H1 (cell line): Measurements from ENCODE around the gene PALD1. TPM values are rescaled to one million over a fixed set of nuclear protein-coding genes. Genes with fewer than 3 reads are reported as not detected.

Experiments used
- CTCF ChIA-PET: fragments of 300-600 bp; sonication (Branson Sonifier 250); formaldehyde crosslinking; loops from one replicate; lab custom pipeline; 2021; ENCODE audit not compliant: partially characterized antibody; lab: Charles Lee
- POLR2A ChIA-PET: fragments of 300-600 bp; sonication (Branson Sonifier 250); formaldehyde crosslinking; loops from one replicate; lab custom pipeline; 2021; ENCODE audit warnings: inconsistent platforms; ENCODE audit not compliant: partially characterized antibody; lab: Charles Lee
- DNase-seq, 2 experiments: peaks; one replicate each; pipeline versions ENCODE4 v3.0.0 to v3.0.0-alpha.2; 2010 to 2022; ENCODE audit warnings: low spot score in 2 of 2, low read depth in 1 of 2, mixed read lengths in 1 of 2
- FAIRE-seq: peaks from 2 replicates; lab custom pipeline; 2011; peaks lifted over from hg19 to GRCh38; lab: Jason Lieb, UNC
- H2AFZ ChIP-seq: 2 replicates; pipeline ENCODE4 v1.8.1; 2012; ENCODE audit warnings: low read length, inconsistent platforms
- H2AK5ac ChIP-seq: 2 replicates; pipeline ENCODE4 v1.6.1; 2013; ENCODE audit warnings: low read depth, low read length
- H2BK120ac ChIP-seq: replicated peaks from 2 replicates; pipeline ENCODE3; 2013; ENCODE audit warnings: low read depth, low read length, inconsistent platforms
- H2BK12ac ChIP-seq: 2 replicates; pipeline ENCODE4 v1.6.1; 2013; ENCODE audit warnings: low read depth, low read length
- H2BK15ac ChIP-seq: 2 replicates; pipeline ENCODE4 v1.6.1; 2013; ENCODE audit warnings: low read length
- H2BK20ac ChIP-seq: 2 replicates; pipeline ENCODE4 v1.6.1; 2013; ENCODE audit warnings: low read length
- H2BK5ac ChIP-seq: 2 replicates; pipeline ENCODE4 v1.6.1; 2013; ENCODE audit warnings: low read depth, low read length
- H3K14ac ChIP-seq: 2 replicates; pipeline ENCODE4 v1.6.1; 2013; ENCODE audit warnings: inconsistent platforms; ENCODE audit not compliant: insufficient read length
- H3K18ac ChIP-seq: 2 replicates; pipeline ENCODE4 v1.6.1; 2013; ENCODE audit warnings: low read length; ENCODE audit errors: extremely low read depth
- H3K23ac ChIP-seq: 2 replicates; pipeline ENCODE4 v1.6.1; 2013; ENCODE audit warnings: inconsistent platforms; ENCODE audit not compliant: insufficient read length
- H3K23me2 ChIP-seq: 2 replicates; pipeline ENCODE4 v1.6.1; 2013; ENCODE audit warnings: low read depth, low read length
- H3K27ac ChIP-seq: 2 replicates; pipeline ENCODE4 v1.6.1; 2011; ENCODE audit warnings: low read depth, low read length, inconsistent platforms
- H3K27me3 ChIP-seq, 4 experiments: replicated peaks in 1 of 4; 1 replicate in 1 of 4; 2 replicates in 3 of 4; pipeline versions ENCODE4 v1.6.1 to v1.8.1; 2011 to 2013; ENCODE audit warnings: low read length in 3 of 4, mild to moderate bottlenecking in 3 of 4, inconsistent platforms in 2 of 4, mixed read lengths in 2 of 4, moderate library complexity in 1 of 4; ENCODE audit not compliant: control insufficient read depth in 3 of 4, insufficient read depth in 3 of 4; ENCODE audit errors: extremely low read depth in 1 of 4
- H3K36me3 ChIP-seq, 4 experiments: 2 replicates each; pipeline versions ENCODE4 v1.6.1 to v1.8.1; 2011 to 2013; ENCODE audit warnings: mild to moderate bottlenecking in 4 of 4, low read length in 3 of 4, moderate library complexity in 2 of 4, control low read depth in 1 of 4, inconsistent platforms in 1 of 4; ENCODE audit not compliant: insufficient read depth in 4 of 4, control insufficient read depth in 2 of 4
- H3K4ac ChIP-seq: replicated peaks from 2 replicates; pipeline ENCODE3; 2013; ENCODE audit warnings: low read length, low read depth, mixed read lengths, inconsistent platforms; ENCODE audit not compliant: insufficient read length
- H3K4me1 ChIP-seq, 4 experiments: replicated peaks in 1 of 4; 1 replicate in 1 of 4; 2 replicates in 3 of 4; pipeline versions ENCODE4 v1.6.1 to v1.8.1; 2011 to 2013; ENCODE audit warnings: low read length in 3 of 4, inconsistent platforms in 2 of 4, mixed read lengths in 1 of 4; ENCODE audit not compliant: insufficient read depth in 4 of 4, control insufficient read depth in 3 of 4
- H3K4me2 ChIP-seq, 2 experiments: 2 replicates each; pipeline versions ENCODE4 v1.6.1 to v1.8.1; 2011 to 2013; ENCODE audit warnings: low read depth in 2 of 2, low read length in 2 of 2, control low read depth in 1 of 2, inconsistent platforms in 1 of 2, mild to moderate bottlenecking in 1 of 2; ENCODE audit not compliant: insufficient read depth in 1 of 2
- H3K4me3 ChIP-seq, 4 experiments: fragments of 200-600, 300-600 bp in 1 of 4; sonication (generic), shearing (Covaris generic), sonication (Bioruptor Twin) in 1 of 4; 2 replicates each; pipeline versions ENCODE4 v1.5.1 to v1.8.1; 2011 to 2016; ENCODE audit warnings: low read length in 4 of 4, low read depth in 3 of 4, control low read depth in 2 of 4, inconsistent platforms in 2 of 4, mild to moderate bottlenecking in 2 of 4, mixed read lengths in 1 of 4, moderate library complexity in 1 of 4; ENCODE audit not compliant: insufficient read depth in 2 of 4; ENCODE audit errors: extremely low read depth in 1 of 4
- H3K56ac ChIP-seq: replicated peaks from 2 replicates; pipeline ENCODE3; 2013; ENCODE audit warnings: low read depth, mild to moderate bottlenecking, mixed read lengths, low read length, inconsistent platforms; ENCODE audit not compliant: insufficient read length
- H3K79me1 ChIP-seq: 2 replicates; pipeline ENCODE4 v1.6.1; 2013; ENCODE audit warnings: low read depth, low read length, control low read depth
- H3K79me2 ChIP-seq, 2 experiments: 2 replicates each; pipeline versions ENCODE4 v1.6.1 to v1.8.1; 2012 to 2013; ENCODE audit warnings: low read length in 2 of 2, mild to moderate bottlenecking in 2 of 2, inconsistent platforms in 1 of 2; ENCODE audit not compliant: insufficient read depth in 2 of 2, control insufficient read depth in 1 of 2
- H3K9ac ChIP-seq, 4 experiments: replicated peaks in 1 of 4; 1 replicate in 1 of 4; 2 replicates in 3 of 4; pipeline versions ENCODE4 v1.6.1 to v1.8.1; 2011 to 2013; ENCODE audit warnings: low read depth in 3 of 4, low read length in 3 of 4, control low read depth in 2 of 4, mild to moderate bottlenecking in 2 of 4, moderate library complexity in 2 of 4, inconsistent platforms in 1 of 4; ENCODE audit errors: extremely low read depth in 1 of 4
- H3K9me3 ChIP-seq, 2 experiments: 2 replicates each; pipeline versions ENCODE4 v1.6.1 to v1.8.1; 2012 to 2013; ENCODE audit warnings: mild to moderate bottlenecking in 2 of 2, moderate library complexity in 2 of 2, control low read depth in 1 of 2, inconsistent platforms in 1 of 2, low read depth in 1 of 2, low read length in 1 of 2, mixed read lengths in 1 of 2; ENCODE audit not compliant: insufficient read depth in 2 of 2
- H4K20me1 ChIP-seq, 2 experiments: replicated peaks in 1 of 2; 2 replicates each; pipeline versions ENCODE3 to v1.8.1; 2011 to 2013; ENCODE audit warnings: inconsistent platforms in 2 of 2, low read length in 2 of 2, mild to moderate bottlenecking in 1 of 2; ENCODE audit not compliant: insufficient read depth in 2 of 2, control insufficient read depth in 1 of 2
- H4K5ac ChIP-seq: 2 replicates; pipeline ENCODE4 v1.6.1; 2013; ENCODE audit warnings: low read length, low read depth, mixed read lengths, inconsistent platforms; ENCODE audit not compliant: insufficient read length
- H4K8ac ChIP-seq: 2 replicates; pipeline ENCODE4 v1.8.0; 2013; ENCODE audit warnings: mild to moderate bottlenecking, moderate library complexity, low read length, inconsistent platforms; ENCODE audit not compliant: insufficient read depth; ENCODE audit errors: extremely low read depth
- H4K91ac ChIP-seq: replicated peaks from 2 replicates; pipeline ENCODE3; 2013; ENCODE audit warnings: low read length, mixed read lengths, inconsistent platforms; ENCODE audit not compliant: insufficient read length
- ASH2L ChIP-seq: fragments of 200-600, 300-600 bp; sonication (generic); IDR thresholded peaks from one replicate; pipeline ENCODE4 v1.7.1; 2017; ENCODE audit warnings: low read length
- CBX8 ChIP-seq: fragments of 300-800, 300-1000 bp; sonication (generic); IDR thresholded peaks from 2 replicates; pipeline ENCODE4 v1.7.1; 2016; ENCODE audit warnings: low read depth, low read length, borderline replicate concordance
- EGR1 ChIP-seq: IDR thresholded peaks from 2 replicates; pipeline ENCODE4 v1.6.1; 2011; ENCODE audit warnings: low read depth, low read length, borderline replicate concordance
- EZH2 ChIP-seq: fragments of 200-600 bp; sonication (generic); IDR thresholded peaks from 2 replicates; pipeline ENCODE4 v1.7.1; 2012; ENCODE audit warnings: low read depth, mild to moderate bottlenecking, moderate library complexity, low read length, inconsistent platforms; ENCODE audit not compliant: severe bottlenecking
- JUN ChIP-seq: IDR thresholded peaks from 2 replicates; pipeline ENCODE4 v1.6.1; 2011; ENCODE audit warnings: low read depth, mild to moderate bottlenecking, improper control_type of control experiment, low read length
- RAD21 ChIP-seq, 2 experiments: IDR thresholded peaks in 1 of 2; conservative IDR thresholded peaks in 1 of 2; 2 replicates each; pipeline ENCODE4 v1.6.1; 2011; ENCODE audit warnings: low read depth in 2 of 2, low read length in 2 of 2, improper control_type of control experiment in 1 of 2, inconsistent platforms in 1 of 2, mild to moderate bottlenecking in 1 of 2, moderate library complexity in 1 of 2
- RXRA ChIP-seq: IDR thresholded peaks from 2 replicates; pipeline ENCODE4 v1.6.1; 2011; ENCODE audit warnings: low read depth, mild to moderate bottlenecking, low read length, moderate library complexity; ENCODE audit not compliant: insufficient read depth
- SUZ12 ChIP-seq: fragments of 200-600 bp; sonication (generic); IDR thresholded peaks from 2 replicates; pipeline ENCODE4 v1.6.1; 2012; ENCODE audit warnings: mild to moderate bottlenecking, inconsistent platforms, low read length, moderate library complexity, mixed read lengths
- TCF12 ChIP-seq: IDR thresholded peaks from 2 replicates; pipeline ENCODE4 v1.6.1; 2011; ENCODE audit warnings: low read depth, mild to moderate bottlenecking, low read length
- YY1 ChIP-seq: IDR thresholded peaks from 2 replicates; pipeline ENCODE4 v1.6.1; 2011; ENCODE audit warnings: low read depth, mild to moderate bottlenecking, low read length
- WGBS, 2 experiments: shearing (Covaris generic) in 1 of 2; methylation state at CpG; one replicate each; pipeline versions ENCODE4 v1.1.6 to v1.1.7; 2013 to 2015; ENCODE audit warnings: low lambda C conversion rate in 2 of 2, mixed read lengths in 2 of 2, inconsistent platforms in 1 of 2, low coverage in 1 of 2, missing lambda C conversion rate in 1 of 2; ENCODE audit not compliant: insufficient replicate concordance in 2 of 2, insufficient coverage in 1 of 2, insufficient read length in 1 of 2; ENCODE audit errors: extremely low coverage in 1 of 2, missing lambda C conversion rate in 1 of 2; 5-methylcytosine and 5-hydroxymethylcytosine counted together
- polyA plus RNA-seq, 7 experiments: library from polyadenylated mRNA; depleted of rRNA in 3 of 7; stranded (reverse) in 5 of 7; unstranded in 2 of 7; fragments of >200 nt in 5 of 7; fragments of 200-250 nt in 2 of 7; gene quantifications; 1 replicate in 5 of 7; 2 replicates in 1 of 7; 4 replicates in 1 of 7; pipeline versions ENCODE4 v1.2.1 to v1.2.3, GENCODE V29; 2011 to 2013; ENCODE audit warnings: missing spikeins in 2 of 7, mixed read lengths in 2 of 7
- total RNA-seq: library from RNA; stranded (reverse); fragmentation: NEBNext Ultra II Directional; extraction: Animal tissue kit (Norgen Biotek cat#: 25700); gene quantifications from 2 replicates; pipeline ENCODE4 v1.2.1, GENCODE V29; 2021

The PALD1 gene
- total and polyA plus RNA-seq, 2 of the 8 experiments (the other 6 are each of a cell fraction or from before 2014, with no cell fraction given), result 13.3 to 32.8 TPM

- Histone ChIP-seq H3K79me2 (no peaks in the 10 kb centered on the region), H4K5ac (no peak overlapping the region), H3K18ac (no peak overlapping the region), H2BK120ac (no peak overlapping the region), H3K14ac (no peak overlapping the region), H3K79me1 (no peaks in the 10 kb centered on the region), H4K91ac (no peak overlapping the region), H3K23ac (no peak overlapping the region), H2BK12ac (no peak overlapping the region; the same call in 1 of the 2 replicates), H2BK20ac (no peak overlapping the region), H3K4ac (no peak overlapping the region), H3K27ac (no peak overlapping the region), H3K36me3 (no peaks in the 10 kb centered on the region; a peak in 1 of 8 replicates), H2BK5ac (no peak overlapping the region), H3K9ac (no peak overlapping the region), H2BK15ac (no peak overlapping the region), H3K9me3 (no peaks in the 10 kb centered on the region), H3K4me1 (peaks cover 3 to 9% (median 6%) of the 10 kb centered on the region in 4 experiments; a peak in 4 of 7 replicates), H3K23me2 (no peaks in the 10 kb centered on the region), H3K56ac (no peak overlapping the region), H3K27me3 (no peaks in the 10 kb centered on the region), H4K8ac (no peak overlapping the region), H3K4me3 (no peak overlapping the region), H2AK5ac (no peak overlapping the region), H2AFZ (no peak overlapping the region), H3K4me2 (no peak overlapping the region), H4K20me1 (peaks cover 0 to 7% of the 10 kb centered on the region in 2 experiments)
- POLR2A ChIA-PET, result no interaction called here
- 91% methylated on average over 5 of the region's 5 CpGs; no CpG with 5 or more reads in 1 of the 2 experiments for WGBS, 2 experiments
- no peak for DNase-seq
- CTCF ChIA-PET, result interaction anchor here (0.9 to 26.8 kb wide), 6 partner anchors 8 to 228 kb away, joined by 3 to 908 read pairs (median 4); partner anchors contain the start of gene PALD1
- no peak for FAIRE-seq
- no peak for TF ChIP-seq YY1
- TF ChIP-seq EZH2, result no peak
- TF ChIP-seq CBX8, result no peak
- no peak for TF ChIP-seq EGR1
- no peak for TF ChIP-seq ASH2L
- no peak for TF ChIP-seq RXRA
- no peak for TF ChIP-seq JUN
- TF ChIP-seq SUZ12, result no peak
- TF ChIP-seq RAD21 (IDR thresholded peaks at IDR 0.05 in 1 of 2, conservative IDR thresholded peaks at IDR 0.05 in 1 of 2; ENCODE audit: low read depth in 2 of 2, low read length in 2 of 2), result no peak
- no peak for TF ChIP-seq TCF12
These were observed 54.6 kb downstream of the PALD1 start for GRCh38 chr10:70533189-70533558.
